SK-N-SH treated with all-trans-retinoic acid at 6 μM for 48 hours (cell line): ENCODE measurements around the gene ITPRIPL1.

Experiments
- CREB5 ChIP-seq: fragments of 250-450 bp; sonication (Bioruptor Pico); IDR thresholded peaks from 2 replicates; pipeline ENCODE4 v1.5.1; 2020; ENCODE audit warnings: low read depth, mild to moderate bottlenecking, moderate library complexity
- CSDC2 ChIP-seq: fragments of 250-450 bp; sonication (Bioruptor Pico); IDR thresholded peaks from 2 replicates; pipeline ENCODE4 v1.5.0; 2020; ENCODE audit warnings: mild to moderate bottlenecking, moderate library complexity
- GLIS3 ChIP-seq: fragments of 250-450 bp; sonication (Bioruptor Pico); IDR thresholded peaks from 2 replicates; pipeline ENCODE4 v1.5.0; 2020; ENCODE audit warnings: mild to moderate bottlenecking, moderate library complexity
- ISL1 ChIP-seq: fragments of 250-450 bp; sonication (Bioruptor Pico); IDR thresholded peaks from 2 replicates; pipeline ENCODE4 v2.1.2; 2022; ENCODE audit warnings: mild to moderate bottlenecking, moderate library complexity
- OSR1 ChIP-seq: fragments of 250-450 bp; sonication (Bioruptor Pico); IDR thresholded peaks from 2 replicates; pipeline ENCODE4 v1.8.0; 2022; ENCODE audit warnings: moderate library complexity, mild to moderate bottlenecking, inconsistent platforms
- PATZ1 ChIP-seq: fragments of 250-450 bp; sonication (Bioruptor Pico); IDR thresholded peaks from 2 replicates; pipeline ENCODE4 v1.8.0; 2020; ENCODE audit warnings: mild to moderate bottlenecking, moderate library complexity, borderline replicate concordance
- POU6F1 ChIP-seq: fragments of 250-450 bp; sonication (Bioruptor Pico); IDR thresholded peaks from 2 replicates; pipeline ENCODE4 v1.8.0; 2021; ENCODE audit warnings: low read depth, mild to moderate bottlenecking, moderate library complexity, borderline replicate concordance
- RARB ChIP-seq: fragments of 250-450 bp; sonication (Bioruptor Pico); IDR thresholded peaks from 2 replicates; pipeline ENCODE4 v1.8.0; 2021; ENCODE audit warnings: mild to moderate bottlenecking, moderate library complexity
- TOX ChIP-seq: fragments of 250-450 bp; sonication (Bioruptor Pico); IDR thresholded peaks from 2 replicates; pipeline ENCODE4 v1.8.0; 2021; ENCODE audit warnings: mild to moderate bottlenecking, moderate library complexity, borderline replicate concordance
- ZC3H10 ChIP-seq: fragments of 250-450 bp; sonication (Bioruptor Pico); IDR thresholded peaks from 2 replicates; pipeline ENCODE4 v1.5.1; 2021; ENCODE audit warnings: mild to moderate bottlenecking, moderate library complexity
- ZFP3 ChIP-seq: fragments of 250-450 bp; sonication (Bioruptor Pico); IDR thresholded peaks from 2 replicates; pipeline ENCODE4 v1.5.0; 2020; ENCODE audit warnings: mild to moderate bottlenecking, moderate library complexity
- ZNF565 ChIP-seq: fragments of 450-650 bp; formaldehyde crosslinking; conservative IDR thresholded peaks from 2 replicates; pipeline ENCODE4 v1.5.0; 2020; ENCODE audit warnings: low read depth, mild to moderate bottlenecking, moderate library complexity
- ZNF8 ChIP-seq: fragments of 450-650 bp; formaldehyde crosslinking; IDR thresholded peaks from 2 replicates; pipeline ENCODE4 v1.5.0; 2020; ENCODE audit warnings: mild to moderate bottlenecking, moderate library complexity

- TF ChIP-seq PATZ1 (CRISPR knock-in tag): no peak
- TF ChIP-seq ZNF565 (CRISPR knock-in tag): no peak
- no peak for TF ChIP-seq TOX
- no peak for TF ChIP-seq ZNF8
- TF ChIP-seq RARB (CRISPR knock-in tag): no peak
- no peak for TF ChIP-seq ZFP3 (CRISPR knock-in tag)
- TF ChIP-seq ZC3H10 (CRISPR knock-in tag): no peak
- no peak for TF ChIP-seq POU6F1 (CRISPR knock-in tag)
- no peak for TF ChIP-seq OSR1 (CRISPR knock-in tag)
- no peak for TF ChIP-seq GLIS3
- no peak for TF ChIP-seq CSDC2 (CRISPR knock-in tag)
- no peak for TF ChIP-seq CREB5
- no peak for TF ChIP-seq ISL1 (CRISPR knock-in tag)
These were observed 34.7 kb downstream of the ITPRIPL1 start for GRCh38 chr2:96359866-96360265.
